Measurements from ENCODE around the gene CIB4.

GRCh38 chr2:26618611-26619010 is 22.6 kb downstream of the CIB4 start:
- TF ChIP-seq CTCF (IDR thresholded peaks at IDR 0.05) (no peak), POLR2A (IDR thresholded peaks at IDR 0.05) (no peak)
